IPS DF 19.7 (cell line): ENCODE measurements around the gene AKIP1.
"Not testable (repeated sequence)": the region's sequence is repeated elsewhere in the genome, so short reads cannot be mapped to it uniquely, and the experiment has no call there.

Experiments
- DNase-seq: peaks from one replicate; pipeline ENCODE4 v3.0.0-alpha.2; 2013; ENCODE audit warnings: low read depth, low spot score

The AKIP1 gene, protein sequence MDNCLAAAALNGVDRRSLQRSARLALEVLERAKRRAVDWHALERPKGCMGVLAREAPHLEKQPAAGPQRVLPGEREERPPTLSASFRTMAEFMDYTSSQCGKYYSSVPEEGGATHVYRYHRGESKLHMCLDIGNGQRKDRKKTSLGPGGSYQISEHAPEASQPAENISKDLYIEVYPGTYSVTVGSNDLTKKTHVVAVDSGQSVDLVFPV

DNA sequence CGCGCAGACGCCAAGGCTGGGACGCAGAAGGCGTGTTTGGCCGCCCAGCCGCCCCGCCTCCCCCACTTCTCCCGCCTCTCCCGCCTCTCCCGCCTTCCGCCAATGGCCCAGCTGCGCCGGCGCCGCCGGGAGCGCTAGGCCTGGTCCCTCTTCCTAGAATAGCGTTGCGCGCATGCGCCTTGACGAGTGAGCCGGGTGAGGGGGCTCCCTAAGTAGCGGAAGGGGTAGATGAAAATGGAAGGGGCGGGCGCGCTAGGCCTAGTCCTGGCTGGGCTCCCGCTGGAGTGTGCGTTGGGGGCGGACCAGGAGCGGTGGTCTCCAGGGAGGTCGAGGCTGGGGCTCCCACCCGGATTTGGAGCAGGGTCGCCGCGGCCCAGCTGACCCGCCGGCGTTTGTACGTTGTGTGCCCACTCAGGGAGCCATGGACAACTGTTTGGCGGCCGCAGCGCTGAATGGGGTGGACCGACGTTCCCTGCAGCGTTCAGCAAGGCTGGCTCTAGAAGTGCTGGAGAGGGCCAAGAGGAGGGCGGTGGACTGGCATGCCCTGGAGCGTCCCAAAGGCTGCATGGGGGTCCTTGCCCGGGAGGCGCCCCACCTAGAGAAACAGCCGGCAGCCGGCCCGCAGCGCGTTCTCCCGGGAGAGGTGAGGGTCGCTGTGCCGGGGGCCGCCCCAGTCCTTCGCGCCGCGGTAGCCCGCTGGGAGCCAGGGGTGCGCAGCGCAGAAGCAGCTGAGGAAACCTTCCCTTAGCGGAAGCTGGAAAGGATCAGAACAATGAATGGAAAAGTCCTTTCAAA is at the start of gene AKIP1:
TSS of gene AKIP1 (plus strand) at position 161 of the 795 bp plus-strand sequence. CDS start at position 422, 261 bp downstream.
- peak; percentile 85 for DNase-seq

DNA sequence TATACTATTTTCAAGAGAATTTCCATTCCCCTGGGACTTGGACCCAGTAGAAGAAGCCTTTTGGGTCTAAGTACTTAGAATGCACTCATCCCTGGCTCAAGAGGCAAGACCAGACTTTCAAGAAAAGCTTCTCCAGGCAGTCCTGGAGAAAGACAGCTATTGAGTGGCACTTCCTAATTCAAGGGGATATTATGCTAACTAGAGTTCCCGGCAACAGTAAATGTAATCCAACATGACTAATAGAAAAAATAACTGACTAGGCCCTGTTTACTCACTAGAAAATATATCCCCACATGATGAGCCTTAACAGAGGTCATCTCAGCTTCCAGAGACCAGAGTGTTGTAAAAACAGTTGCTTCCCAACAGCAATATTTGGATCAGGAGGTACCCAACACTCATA is 47.2 kb upstream of the AKIP1 start:
- DNase-seq, result no peak

DNA sequence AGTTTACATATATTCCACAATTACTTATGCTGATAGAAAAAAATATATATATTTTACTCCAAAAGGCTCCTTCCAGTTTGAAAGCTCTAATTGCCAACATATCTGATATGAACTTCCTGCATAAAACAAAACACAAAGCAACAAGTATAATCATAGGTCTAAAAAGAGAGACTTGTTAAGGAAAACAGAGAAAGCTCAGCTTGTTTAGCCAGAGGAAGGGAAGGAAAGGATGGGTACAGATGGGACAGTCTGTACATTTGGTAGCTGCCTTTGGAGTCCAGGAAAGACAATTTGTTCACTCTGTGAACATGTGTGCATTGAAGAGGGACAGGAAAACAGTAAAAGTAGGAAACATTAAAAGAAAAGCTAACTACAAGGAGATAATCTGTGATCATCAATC is 45.7 kb upstream of the AKIP1 start:
- no peak for DNase-seq

DNA sequence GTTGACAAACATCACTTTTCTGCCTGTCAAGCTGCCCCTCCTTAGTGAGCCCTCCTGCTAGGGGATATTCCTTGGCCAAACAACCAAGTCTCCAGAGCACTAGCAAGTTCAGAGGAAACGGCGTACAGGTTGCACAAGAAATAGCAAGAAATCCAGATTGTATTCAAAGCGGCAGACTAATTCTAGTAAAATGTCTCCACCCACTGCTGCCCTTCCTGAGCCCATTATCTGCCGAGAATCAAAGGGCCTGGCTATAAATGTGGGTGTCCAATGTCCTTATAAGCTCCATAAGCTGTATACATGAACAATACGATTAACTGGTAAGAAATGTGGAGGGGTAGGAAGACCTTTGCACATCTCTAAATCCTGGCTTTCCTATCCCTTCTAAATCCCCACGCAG is 44.0 kb upstream of the AKIP1 start:
- no peak for DNase-seq

DNA sequence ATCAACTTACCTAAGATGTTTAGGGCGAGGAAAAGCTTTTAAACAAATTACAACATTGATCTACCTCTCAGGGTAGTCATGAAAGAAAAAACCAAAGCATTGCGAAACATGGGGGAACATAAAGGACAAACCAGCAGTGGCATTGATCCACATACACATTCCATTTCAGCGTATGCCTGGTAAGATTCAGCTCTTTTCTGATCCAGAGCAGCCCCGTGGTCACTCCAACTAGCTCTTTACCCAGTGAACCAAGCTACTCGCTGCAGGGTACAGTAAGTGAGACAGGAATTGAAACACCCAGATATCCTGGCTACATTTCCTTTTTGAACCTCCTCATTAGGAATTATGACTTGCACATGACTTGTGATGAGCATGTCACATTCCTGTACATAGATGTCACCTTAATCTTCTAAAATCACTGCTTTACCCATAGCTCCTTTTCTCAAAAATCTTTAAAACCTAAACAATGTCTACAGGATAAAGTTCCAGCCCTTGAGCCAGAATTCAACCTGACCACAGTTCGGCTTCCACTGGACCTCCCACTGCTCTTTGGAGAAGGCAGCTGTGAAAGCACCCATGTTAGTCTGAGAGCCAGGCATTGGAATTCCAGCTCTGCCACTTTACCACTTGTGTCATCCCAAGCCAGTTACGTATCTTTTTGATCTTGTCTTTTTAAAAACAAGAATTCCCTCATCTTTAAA is 42.9 kb upstream of the AKIP1 start:
- DNase-seq, result no peak

DNA sequence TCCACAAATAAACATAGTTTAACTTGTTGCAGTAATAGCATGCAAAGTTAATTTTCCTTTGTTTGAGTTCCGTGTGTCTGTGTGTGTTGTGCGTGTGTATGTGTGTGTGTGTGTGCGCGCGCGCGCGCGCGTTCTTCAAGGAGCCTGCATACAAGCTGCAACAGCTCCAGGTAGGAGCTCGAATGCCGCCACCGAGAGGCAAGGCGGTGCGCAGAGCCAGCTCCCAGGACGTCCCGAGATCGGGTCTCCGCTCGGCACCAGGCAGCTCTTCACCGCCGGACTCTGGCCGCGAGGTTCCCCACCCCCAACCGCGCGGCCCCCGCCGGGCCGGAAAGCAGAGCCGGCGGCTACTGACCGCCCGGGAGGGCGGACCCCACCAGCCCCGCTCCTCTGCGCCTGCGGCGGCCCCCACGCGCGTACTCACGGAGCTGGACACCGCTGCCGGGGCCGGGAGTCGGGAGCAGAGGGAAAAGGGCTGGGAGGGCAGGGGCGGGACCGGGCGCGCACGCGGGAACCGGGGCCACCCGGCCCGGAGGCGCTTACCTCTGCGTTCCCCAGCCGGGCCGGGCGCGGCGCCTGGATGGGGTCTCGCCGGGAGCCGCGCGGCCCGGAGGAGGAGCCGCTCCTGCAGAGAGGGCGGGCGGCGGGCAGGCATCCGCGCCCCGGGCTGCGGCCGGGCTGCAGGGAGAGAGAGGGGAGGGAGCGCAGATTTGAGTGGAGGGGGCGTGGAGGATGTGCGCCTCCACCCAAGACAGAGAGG is 40.4 kb upstream of the AKIP1 start:
- peak; percentile 40 for DNase-seq

DNA sequence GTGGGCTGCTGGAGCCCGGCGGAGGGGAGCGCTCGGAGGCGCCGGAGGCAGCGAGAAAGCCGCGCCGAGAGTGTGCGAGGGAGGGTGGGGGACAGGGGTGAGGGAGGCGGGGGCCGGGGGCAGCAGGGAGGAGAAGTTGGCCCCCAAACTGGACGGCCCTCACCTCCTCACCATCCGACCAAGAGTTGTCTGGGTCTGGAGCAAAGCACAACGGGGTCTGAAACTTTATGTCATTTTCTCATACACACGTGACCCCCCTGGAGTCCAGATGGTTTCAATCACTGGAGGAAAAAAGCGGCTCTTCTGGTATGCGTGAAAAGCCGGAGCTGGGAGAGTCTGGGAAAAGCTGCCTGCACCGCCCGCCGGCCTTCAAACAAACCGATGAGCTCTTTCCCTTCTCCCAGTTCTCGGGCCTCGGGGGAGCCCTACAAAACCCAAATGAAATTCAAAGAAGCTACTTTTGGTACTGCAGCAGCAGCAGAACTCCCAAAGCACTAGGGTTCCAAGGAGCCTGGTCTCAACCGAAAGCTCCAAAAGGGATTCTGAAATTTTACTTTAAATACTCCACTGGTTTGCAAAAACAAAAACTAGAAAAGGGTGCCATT is 39.7 kb upstream of the AKIP1 start:
- peak; percentile 20 for DNase-seq

DNA sequence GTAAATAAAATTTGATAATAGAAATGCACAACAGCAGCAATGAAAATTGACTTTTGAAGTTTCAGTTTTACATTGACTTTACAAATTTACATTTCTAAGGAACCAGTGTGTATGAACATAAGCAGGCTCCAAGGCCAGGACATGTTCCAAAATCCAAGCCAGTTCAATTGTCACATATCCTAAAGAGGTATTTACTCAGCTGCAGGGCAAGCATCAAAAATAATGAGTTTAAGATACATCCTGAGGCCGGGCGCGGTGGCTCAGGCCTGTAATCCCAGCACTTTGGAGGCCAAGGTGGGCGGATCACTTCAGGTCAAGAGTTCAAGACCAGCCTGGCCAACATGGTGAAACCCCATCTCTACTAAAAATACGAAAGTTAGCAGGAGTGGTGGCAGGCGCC is 39.0 kb upstream of the AKIP1 start:
- no peak for DNase-seq

DNA sequence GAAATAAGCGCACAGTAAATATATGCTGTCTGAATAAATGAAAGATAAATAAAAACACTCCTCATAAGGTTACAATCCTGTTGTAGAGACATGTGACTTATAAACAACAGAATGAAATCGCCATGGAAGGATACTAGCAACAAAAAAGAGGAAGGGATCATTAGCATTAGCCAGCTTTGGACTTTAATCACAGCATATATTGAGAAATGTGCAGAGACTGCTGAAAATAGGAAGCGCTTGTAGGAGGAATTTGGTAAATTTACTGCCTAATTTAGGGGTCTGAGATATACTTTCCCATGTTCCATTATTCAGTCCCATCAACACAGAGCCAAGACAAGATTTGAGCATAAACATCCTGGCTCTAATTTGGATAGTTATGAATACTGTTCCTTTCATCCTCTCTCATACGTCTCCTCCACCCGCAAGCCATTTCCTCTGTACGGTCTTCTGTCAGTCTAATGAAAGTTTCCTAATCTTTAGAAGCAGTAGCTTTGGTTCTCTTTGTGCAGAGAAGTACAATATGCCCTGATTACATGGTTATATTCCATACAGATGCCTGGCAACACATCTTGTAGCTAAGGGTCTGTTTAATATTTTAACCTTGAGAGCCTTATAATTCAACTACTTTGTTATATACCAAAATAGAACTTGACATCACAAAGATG is 37.1 kb upstream of the AKIP1 start:
- no peak for DNase-seq

DNA sequence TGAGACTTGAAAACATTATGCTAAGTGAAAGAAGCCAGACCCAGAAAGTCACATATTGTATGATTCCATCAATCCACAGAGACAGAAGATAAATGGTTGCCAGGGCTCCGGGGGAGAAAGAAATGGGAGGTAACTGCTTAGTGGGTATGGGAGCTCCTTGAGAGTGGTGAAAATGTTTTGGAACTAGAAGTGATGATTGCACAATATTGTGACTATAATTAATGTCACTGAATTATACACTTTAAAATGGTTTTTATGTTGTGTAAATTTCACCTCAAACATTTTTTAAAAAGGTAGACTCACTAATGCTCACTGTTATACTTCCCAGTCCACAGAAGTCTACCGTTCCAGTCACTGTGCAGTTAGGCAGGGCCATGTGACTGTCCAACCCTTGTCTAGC is 32.2 kb upstream of the AKIP1 start:
- no peak for DNase-seq

DNA sequence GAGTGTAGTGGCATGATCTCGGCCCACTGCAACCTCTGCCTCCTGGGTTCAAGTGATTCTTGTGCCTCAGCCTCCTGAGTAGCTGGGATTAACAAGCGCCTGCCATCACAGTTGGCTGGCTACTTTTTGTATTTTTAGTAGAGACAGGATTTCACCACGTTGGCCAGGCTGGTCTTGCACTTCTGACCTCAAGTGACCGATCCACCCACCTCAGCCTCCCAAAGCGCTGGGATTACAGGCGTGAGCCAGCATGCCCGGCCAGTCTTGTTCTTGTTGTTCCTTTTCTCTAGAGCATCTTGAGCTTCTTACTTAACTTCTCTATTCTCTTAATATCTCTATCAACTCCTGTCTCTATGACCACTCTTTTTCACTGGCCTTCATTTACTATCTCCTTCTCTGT is 29.4 kb upstream of the AKIP1 start:
- DNase-seq, result not testable (repeated sequence)

DNA sequence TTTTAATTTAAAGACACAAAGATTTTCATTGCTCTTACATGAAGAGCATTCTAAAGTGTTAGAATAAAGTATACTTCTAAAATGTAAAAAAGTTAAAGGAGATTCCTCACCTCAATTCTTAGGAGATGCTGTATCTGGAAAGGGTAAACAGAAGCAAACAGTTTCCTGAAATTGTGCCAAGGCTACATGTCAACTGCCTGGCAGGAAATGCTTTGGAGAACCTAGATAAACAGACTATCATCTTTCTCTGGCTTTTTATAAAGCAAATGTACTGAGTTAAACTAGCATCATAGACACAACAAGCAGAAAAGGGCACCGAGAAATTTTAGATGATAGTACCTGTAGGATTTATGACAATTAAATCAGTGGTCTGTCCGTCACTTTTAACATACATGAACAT is 24.7 kb upstream of the AKIP1 start:
- no peak for DNase-seq

DNA sequence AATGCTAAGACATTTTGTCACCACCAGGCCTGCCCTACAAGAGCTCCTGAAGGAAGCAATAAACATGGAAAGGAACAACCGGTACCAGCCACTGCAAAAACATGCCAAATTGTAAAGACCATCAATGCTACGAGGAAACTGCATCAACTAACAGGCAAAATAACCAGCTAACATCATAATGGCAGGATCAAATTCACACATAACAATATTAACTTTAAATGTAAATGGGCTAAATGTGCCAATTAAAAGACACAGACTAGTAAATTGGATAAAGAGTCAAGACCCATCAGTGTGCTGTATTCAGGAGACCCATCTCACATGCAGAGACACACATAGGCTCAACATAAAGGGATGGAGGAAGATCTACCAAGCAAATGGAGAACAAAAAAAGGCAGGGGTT is 19.8 kb upstream of the AKIP1 start:
- DNase-seq, result not testable (repeated sequence)

DNA sequence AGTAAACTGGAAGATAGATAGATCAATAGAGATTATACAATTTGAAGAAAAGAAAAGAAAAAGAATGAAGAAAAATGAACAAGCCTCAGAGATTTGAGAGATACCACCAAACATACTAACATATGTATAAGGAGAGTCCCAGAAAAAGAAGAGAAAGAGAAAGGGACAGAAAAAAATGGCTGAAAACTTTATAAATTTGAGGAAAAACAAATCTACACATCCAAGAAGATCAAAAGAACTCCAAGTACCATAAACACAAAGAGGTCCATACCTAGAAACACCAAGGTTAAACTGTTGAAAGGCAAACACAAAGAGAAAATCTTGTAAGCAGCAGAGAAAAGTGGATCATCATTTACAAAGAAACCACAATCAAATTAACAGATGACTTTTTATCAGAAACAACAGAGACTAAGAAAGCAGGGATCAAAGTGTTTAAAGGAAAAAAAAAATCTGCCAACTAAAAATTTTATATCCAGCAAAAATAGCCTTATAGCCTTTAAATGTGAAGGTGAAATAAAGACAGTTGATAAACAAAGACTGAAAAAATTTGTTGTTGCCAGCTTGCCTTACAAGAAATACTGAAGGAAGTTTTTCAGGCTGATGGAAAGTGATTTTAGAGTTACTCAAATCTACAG is 11.8 kb upstream of the AKIP1 start:
- DNase-seq, result no peak

DNA sequence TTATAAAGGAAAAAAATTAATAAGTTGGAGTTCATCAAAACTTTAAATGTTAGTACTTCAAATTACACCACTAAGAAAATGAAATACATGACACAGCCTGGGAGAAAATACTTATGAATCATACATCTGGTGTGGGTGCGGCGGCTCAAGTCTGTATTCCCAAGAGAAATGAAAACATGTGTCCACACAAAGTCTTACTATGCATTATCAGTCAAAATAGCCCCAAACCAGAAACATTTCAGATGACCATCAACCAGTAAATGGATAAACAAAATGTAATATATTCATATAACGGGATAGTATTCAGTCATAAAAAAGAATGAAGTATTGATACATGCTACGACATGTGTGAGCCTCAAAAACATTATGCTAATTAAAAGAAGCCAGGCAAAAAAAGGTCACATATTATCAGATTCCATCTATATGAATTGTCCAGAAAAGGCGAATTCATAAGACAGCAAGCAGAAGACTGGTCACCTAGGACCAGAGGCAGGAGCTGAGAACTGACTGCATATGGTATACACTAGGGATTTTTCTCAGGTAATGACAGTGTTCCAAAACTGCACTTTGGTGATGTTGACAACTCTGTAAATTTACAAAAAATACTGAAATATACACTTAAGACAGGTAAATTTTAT is 5.3 kb upstream of the AKIP1 start:
- no peak for DNase-seq

DNA sequence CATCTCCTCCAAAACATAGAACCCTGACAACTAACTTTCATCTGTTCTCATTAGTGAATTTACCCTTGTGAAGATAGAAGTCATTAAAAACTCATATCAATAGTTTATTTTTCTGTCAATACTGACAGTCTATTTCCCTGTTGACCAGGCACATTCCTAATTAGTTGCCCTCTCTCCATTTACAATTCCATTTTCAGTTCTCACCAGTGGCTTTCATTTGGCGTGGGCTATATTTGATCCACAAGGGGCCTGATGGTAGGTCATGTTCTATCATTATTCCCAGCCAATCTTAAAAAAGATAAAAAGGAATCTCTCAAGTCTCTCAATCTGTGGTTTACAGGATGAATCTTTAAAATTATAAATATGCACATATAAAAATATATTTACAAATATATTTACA is 3.9 kb upstream of the AKIP1 start:
- no peak for DNase-seq

DNA sequence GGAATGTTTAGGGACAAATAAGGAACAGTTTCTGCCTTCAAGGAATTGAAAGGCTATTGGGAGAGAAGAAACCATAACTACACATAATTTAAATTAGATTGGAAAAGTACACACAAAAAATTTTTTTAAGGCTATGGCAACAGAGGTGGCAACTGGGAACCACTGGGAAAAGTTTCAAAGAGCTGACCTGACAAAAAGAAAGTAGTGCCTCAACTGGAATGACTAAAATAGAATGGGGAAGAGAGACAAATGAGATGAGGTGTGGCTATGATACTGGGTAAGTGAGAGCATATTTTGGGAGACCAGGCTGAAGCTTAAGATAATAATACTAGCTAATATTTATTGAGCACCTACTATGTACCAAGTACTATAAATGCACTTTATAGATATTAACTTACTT is 2.9 kb upstream of the AKIP1 start:
- DNase-seq, result no peak

DNA sequence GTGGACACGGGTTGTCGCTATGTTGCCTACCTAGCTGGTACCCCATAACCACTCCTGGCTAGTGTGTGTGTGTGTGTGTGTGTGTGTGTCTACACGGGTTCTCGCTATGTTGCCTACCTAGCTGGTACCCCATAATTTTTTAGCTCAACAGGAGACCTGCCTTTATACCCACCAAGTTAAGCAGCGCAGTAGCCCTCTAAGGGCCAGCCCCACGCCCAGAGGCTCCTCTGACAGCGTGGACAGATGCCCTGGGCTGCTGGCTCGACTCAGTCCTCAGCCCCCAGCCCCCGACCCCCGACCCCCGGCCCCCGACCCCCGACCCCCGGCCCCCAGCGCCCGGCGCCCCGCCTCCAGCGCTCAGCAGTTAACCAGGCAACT is 351 bp upstream of the AKIP1 start:
- no peak for DNase-seq

DNA sequence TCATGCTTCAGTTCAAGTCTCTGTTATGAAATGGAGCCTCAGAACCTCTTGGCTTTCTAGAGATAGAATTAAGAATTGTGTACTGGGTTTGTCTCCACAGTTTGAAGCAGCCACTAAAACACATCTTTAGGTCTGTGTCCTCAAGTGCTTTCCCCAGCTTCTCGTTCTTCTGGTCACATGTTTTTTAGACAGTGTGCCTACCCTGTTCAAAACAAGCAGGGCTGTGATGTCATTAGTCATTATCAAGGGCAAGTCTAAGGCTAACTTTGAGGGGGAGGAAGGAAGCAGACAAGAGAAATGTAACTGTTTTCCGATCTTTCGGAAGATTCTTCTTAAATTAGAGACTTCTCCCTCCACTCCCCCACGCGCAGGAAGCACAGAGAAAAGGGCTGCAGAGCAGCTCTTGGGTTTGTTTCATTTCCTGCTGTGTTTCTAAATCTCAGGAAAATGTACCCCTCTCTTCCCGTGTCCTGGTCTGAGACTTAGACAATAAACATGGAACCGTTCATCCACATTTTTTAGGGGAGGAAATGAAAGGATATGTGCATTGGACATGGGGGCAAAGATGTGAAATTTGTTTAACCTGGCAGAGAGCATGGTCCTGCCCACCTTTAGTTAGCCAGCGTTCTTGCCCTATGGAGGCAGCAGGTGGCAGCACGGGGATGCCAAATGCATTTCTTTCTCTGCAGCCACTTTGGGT is 3.1 kb downstream of the AKIP1 start:
- DNase-seq, result no peak

DNA sequence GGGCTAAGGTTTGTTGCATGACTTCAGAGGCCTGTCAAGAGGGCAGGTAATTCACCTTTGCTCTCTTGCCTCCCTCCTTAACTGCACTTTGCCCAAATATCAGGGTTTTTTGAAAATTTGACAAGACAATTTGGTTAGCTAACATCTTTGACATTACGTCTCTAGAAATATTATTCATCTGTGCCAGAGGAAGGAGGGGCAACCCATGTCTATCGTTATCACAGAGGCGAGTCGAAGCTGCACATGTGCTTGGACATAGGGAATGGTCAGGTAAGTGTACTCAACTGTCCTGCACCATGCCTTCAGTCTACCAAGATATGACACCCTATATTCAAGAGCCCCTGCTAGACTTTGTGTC is 3.7 kb downstream of the AKIP1 start:
- DNase-seq, result no peak
